A549 (cell line): ENCODE results near the gene FLVCR1.

ENCODE experiments used
- ATOH8 ChIP-seq: fragments of 250-450 bp; sonication (Bioruptor Pico); IDR thresholded peaks from 2 replicates; pipeline ENCODE4 v1.5.0; 2020; ENCODE audit warnings: low read depth, mild to moderate bottlenecking, moderate library complexity
- CBX8 ChIP-seq: fragments of 200-600 bp; sonication (generic); IDR thresholded peaks from 2 replicates; pipeline ENCODE4 v1.6.1; 2016
- CHD2 ChIP-seq: fragments of 150-350 bp; IDR thresholded peaks from 2 replicates; pipeline ENCODE4 v1.6.1; 2014; ENCODE audit warnings: low read length; ENCODE audit not compliant: partially characterized antibody
- CTCF ChIP-seq: fragments of >200 bp; sonication (Bioruptor Twin); formaldehyde crosslinking; IDR thresholded peaks from 3 replicates; pipeline ENCODE4 v1.5.1; 2016
- E2F6 ChIP-seq: IDR thresholded peaks from 2 replicates; pipeline ENCODE4 v1.6.1; 2012; ENCODE audit warnings: low read depth, borderline replicate concordance
- EP300 ChIP-seq, 2 experiments: fragments of >200 bp; sonication (Bioruptor Twin); formaldehyde crosslinking; IDR thresholded peaks; 2 replicates in 1 of 2; 3 replicates in 1 of 2; pipeline ENCODE4 v1.6.1; 2016 to 2017
- HOXA7 ChIP-seq: fragments of 250-450 bp; sonication (Bioruptor Pico); IDR thresholded peaks from 2 replicates; pipeline ENCODE4 v1.5.0; 2020; ENCODE audit warnings: mild to moderate bottlenecking, moderate library complexity
- HOXB5 ChIP-seq: fragments of 250-450 bp; sonication (Bioruptor Pico); IDR thresholded peaks from 2 replicates; pipeline ENCODE4 v1.5.0; 2020; ENCODE audit warnings: mild to moderate bottlenecking, moderate library complexity
- KDM1A ChIP-seq: fragments of 200-600 bp; sonication (generic); IDR thresholded peaks from 2 replicates; pipeline ENCODE4 v1.6.1; 2016; ENCODE audit warnings: low read depth, mild to moderate bottlenecking
- MAFK ChIP-seq: fragments of 450-650 bp; IDR thresholded peaks from 2 replicates; pipeline ENCODE4 v1.6.1; 2014; ENCODE audit not compliant: partially characterized antibody
- POLR2A ChIP-seq: IDR thresholded peaks from 2 replicates; pipeline ENCODE4 v1.6.1; 2012; ENCODE audit warnings: mild to moderate bottlenecking, low read length

DNA sequence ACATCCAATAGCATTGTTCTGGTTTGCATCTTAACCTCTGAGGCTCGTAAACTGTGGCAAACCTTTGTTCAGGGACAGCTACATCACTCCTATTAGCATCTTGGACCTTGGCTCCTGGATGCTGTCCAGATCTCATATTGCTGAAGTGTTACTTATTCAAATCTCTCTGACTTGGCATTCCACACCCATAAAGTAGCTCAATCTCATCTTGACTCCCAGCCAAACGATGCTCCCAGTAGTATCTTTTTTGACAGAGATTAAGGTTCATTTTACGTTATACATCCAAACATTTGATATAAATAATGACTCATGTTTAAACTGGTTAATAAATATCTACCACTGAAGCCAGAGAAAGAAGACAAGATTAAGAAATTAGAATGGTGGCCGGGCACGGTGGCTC lies 4.4 kb upstream of the FLVCR1 start:
- TF ChIP-seq CBX8 (no peak), CTCF (no peak), POLR2A (no peak), ATOH8 (CRISPR knock-in tag) (no peak), CHD2 (no peak), E2F6 (no peak), EP300 (IDR thresholded peaks at IDR 0.05) (no peak), MAFK (peak; percentile 88), KDM1A (no peak), HOXB5 (CRISPR knock-in tag) (no peak), HOXA7 (CRISPR knock-in tag) (no peak)
